Measurements from ENCODE around the gene SLC25A11.

SLC25A11 gene

GRCh38 chr17:4891411-4892410, 48.1 kb downstream of the SLC25A11 start:
- DNase-seq (ENCODE audit: low spot score): no peak
- Histone ChIP-seq H3K4me3 (no peak overlapping the region), H3K27ac (no peak overlapping the region)
- no peak for TF ChIP-seq CTCF (IDR thresholded peaks at IDR 0.05)

GRCh38 chr17:4887581-4887980, 52.3 kb downstream of the SLC25A11 start:
- DNase-seq (ENCODE audit: low spot score): no peak
- no peak overlapping the region for H3K4me3 ChIP-seq
- no peak for TF ChIP-seq CTCF (IDR thresholded peaks at IDR 0.05)
- no peak overlapping the region for H3K27ac ChIP-seq
